GM21723 (cell line): ENCODE measurements around the gene H3-3A.

ENCODE experiments used
- ATAC-seq: cut with Tn5 transposase; IDR thresholded peaks from one replicate; pipeline ENCODE4 v1.9.1; 2021; ENCODE audit warnings: mild to moderate bottlenecking, moderate library complexity; ENCODE audit not compliant: unreplicated experiment

The H3-3A gene

GRCh38 chr1:226062558-226063223 lies at the start of gene H3-3A:
TSS of gene H3-3A (plus strand) at chr1:226062716. CDS start at chr1:226064352, 1,636 bp downstream.
- ATAC-seq: peak; percentile 70

- ATAC-seq: no peak
Observed at GRCh38 chr1:226017070-226017469, 45.4 kb upstream of the H3-3A start.

- no peak for ATAC-seq
Observed at GRCh38 chr1:226019572-226019971, 42.9 kb upstream of the H3-3A start.

GRCh38 chr1:226021401-226021800 lies 41.1 kb upstream of the H3-3A start:
- no peak for ATAC-seq

GRCh38 chr1:226021801-226022200 lies 40.7 kb upstream of the H3-3A start:
- ATAC-seq: no peak

- ATAC-seq: no peak
Observed at GRCh38 chr1:226023735-226024134, 38.8 kb upstream of the H3-3A start.

- no peak for ATAC-seq
Observed at GRCh38 chr1:226026833-226027232, 35.7 kb upstream of the H3-3A start.

- no peak for ATAC-seq
Observed at GRCh38 chr1:226027538-226028217, 34.8 kb upstream of the H3-3A start.

- peak; percentile 81 for ATAC-seq
Observed at GRCh38 chr1:226029093-226029496, 33.4 kb upstream of the H3-3A start.

- ATAC-seq: no peak
Observed at GRCh38 chr1:226029568-226030225, 32.8 kb upstream of the H3-3A start.

GRCh38 chr1:226033582-226033981 lies 28.9 kb upstream of the H3-3A start:
- no peak for ATAC-seq

GRCh38 chr1:226033991-226034390 lies 28.5 kb upstream of the H3-3A start:
- ATAC-seq: no peak

GRCh38 chr1:226034482-226034881 lies 28.0 kb upstream of the H3-3A start:
- ATAC-seq: no peak

- ATAC-seq: no peak
Observed at GRCh38 chr1:226035915-226036314, 26.6 kb upstream of the H3-3A start.

- no peak for ATAC-seq
Observed at GRCh38 chr1:226038661-226039060, 23.9 kb upstream of the H3-3A start.

- ATAC-seq: no peak
Observed at GRCh38 chr1:226041419-226041818, 21.1 kb upstream of the H3-3A start.

GRCh38 chr1:226044514-226045101 lies 17.9 kb upstream of the H3-3A start:
- no peak for ATAC-seq

- ATAC-seq: no peak
Observed at GRCh38 chr1:226046240-226046639, 16.3 kb upstream of the H3-3A start.

- ATAC-seq: no peak
Observed at GRCh38 chr1:226047495-226047894, 15.0 kb upstream of the H3-3A start.

- ATAC-seq: no peak
Observed at GRCh38 chr1:226048886-226049285, 13.6 kb upstream of the H3-3A start.

- no peak for ATAC-seq
Observed at GRCh38 chr1:226050133-226050532, 12.4 kb upstream of the H3-3A start.

GRCh38 chr1:226051365-226051764 lies 11.2 kb upstream of the H3-3A start:
- ATAC-seq: no peak
